Colonic mucosa (tissue), 4 donors: ENCODE measurements around the gene PAAF1. TPM values are rescaled to one million over a fixed set of nuclear protein-coding genes. Genes with fewer than 3 reads are reported as not detected.

Source experiments
- DNase-seq: peaks from one replicate; pipeline ENCODE4 v3.0.0-alpha.2; 2020
- H3K27ac ChIP-seq: fragments of 200-600 bp; one replicate; pipeline ENCODE4 v1.8.0; 2021
- H3K27me3 ChIP-seq: fragments of 200-600 bp; one replicate; pipeline ENCODE4 v1.8.0; 2021
- H3K36me3 ChIP-seq: fragments of 200-600 bp; one replicate; pipeline ENCODE4 v1.8.0; 2021
- H3K4me1 ChIP-seq: fragments of 200-600 bp; one replicate; pipeline ENCODE4 v1.8.0; 2021; ENCODE audit warnings: mild to moderate bottlenecking
- H3K4me3 ChIP-seq: fragments of 200-600 bp; one replicate; pipeline ENCODE4 v1.8.0; 2021
- H3K9ac ChIP-seq, 2 donors: one replicate each; pipeline ENCODE4 v1.7.0; 2013; ENCODE audit warnings: control low read depth in 2 of 2, low read depth in 2 of 2, low read length in 2 of 2
- H3K9me3 ChIP-seq: fragments of 200-600 bp; one replicate; pipeline ENCODE4 v1.8.0; 2021
- CTCF ChIP-seq: fragments of 200-600 bp; IDR thresholded peaks from one replicate; pipeline ENCODE4 v1.8.0; 2022; ENCODE audit warnings: antibody characterized with exemption, mild to moderate bottlenecking
- intact Hi-C: fragments of 100-400 bp; cut with DNase I; formaldehyde crosslinking; loops from one replicate; pipeline ENCODE4 v1.14.1; 2022
- total RNA-seq, 2 donors: library from RNA; stranded (reverse); fragmentation: NEBNext Ultra II Directional in 1 of 2; extraction: Animal tissue kit (Norgen Biotek cat#: 25700) in 1 of 2; gene quantifications; one replicate each; pipeline ENCODE4 v1.2.1, GENCODE V29; 2021
- donor health status: healthy.
- donor health status: DM: no; HTN: no; CAD: no.
- donor health status: DM: no; HTN: no; CAD: no.

Gene PAAF1
- total RNA-seq, 2 donors from 2014 or later = 13.2 to 17.8 TPM

- TF ChIP-seq CTCF = no peak
- Histone ChIP-seq H3K27ac (no peak overlapping the region), H3K9me3 (no peaks in the 10 kb centered on the region), H3K27me3 (no peaks in the 10 kb centered on the region), H3K36me3 (no peaks in the 10 kb centered on the region), H3K4me1 (no peaks in the 10 kb centered on the region), H3K4me3 (no peak overlapping the region), H3K9ac (no peak overlapping the region)
- no peak for DNase-seq
- intact Hi-C loops = no loop called here
Measured at GRCh38 chr11:73883856-73884255, 7.1 kb downstream of the PAAF1 start.

GRCh38 chr11:73888244-73888643 lies 11.4 kb downstream of the PAAF1 start:
- Histone ChIP-seq H3K27me3 (no peaks in the 10 kb centered on the region), H3K4me3 (no peak overlapping the region), H3K9ac (no peak overlapping the region), H3K36me3 (no peaks in the 10 kb centered on the region), H3K9me3 (no peaks in the 10 kb centered on the region), H3K27ac (no peak overlapping the region), H3K4me1 (no peaks in the 10 kb centered on the region)
- DNase-seq = no peak
- intact Hi-C loops = no loop called here
- TF ChIP-seq CTCF = no peak

GRCh38 chr11:73889019-73889418 lies 12.2 kb downstream of the PAAF1 start:
- intact Hi-C loops = no loop called here
- Histone ChIP-seq H3K4me3 (no peak overlapping the region), H3K9me3 (no peaks in the 10 kb centered on the region), H3K27me3 (no peaks in the 10 kb centered on the region), H3K9ac (no peak overlapping the region), H3K36me3 (no peaks in the 10 kb centered on the region), H3K4me1 (no peaks in the 10 kb centered on the region), H3K27ac (no peak overlapping the region)
- no peak for DNase-seq
- TF ChIP-seq CTCF = no peak

GRCh38 chr11:73889536-73889935 lies 12.7 kb downstream of the PAAF1 start:
- Histone ChIP-seq H3K36me3 (no peaks in the 10 kb centered on the region), H3K9me3 (no peaks in the 10 kb centered on the region), H3K4me1 (no peaks in the 10 kb centered on the region), H3K4me3 (no peak overlapping the region), H3K27ac (no peak overlapping the region), H3K9ac (no peak overlapping the region), H3K27me3 (no peaks in the 10 kb centered on the region)
- no peak for DNase-seq
- intact Hi-C loops = no loop called here
- no peak for TF ChIP-seq CTCF

GRCh38 chr11:73893041-73893440 lies 16.2 kb downstream of the PAAF1 start:
- H3K27ac ChIP-seq = no peak overlapping the region
- no peak overlapping the region for H3K9ac ChIP-seq
- intact Hi-C loops = no loop called here
- TF ChIP-seq CTCF = no peak
- no peaks in the 10 kb centered on the region for H3K9me3 ChIP-seq
- no peaks in the 10 kb centered on the region for H3K4me1 ChIP-seq
- no peak for DNase-seq
- no peaks in the 10 kb centered on the region for H3K36me3 ChIP-seq
- H3K4me3 ChIP-seq = no peak overlapping the region
- no peaks in the 10 kb centered on the region for H3K27me3 ChIP-seq
